HL-60/S4 treated with phorbol 12-myristate 13-acetate at 8.2 ng/mL for 4 days and 3 days (cell line): ENCODE results near the gene LRRC37B.
"Not testable (repeated sequence)": the region's sequence is repeated elsewhere in the genome, so short reads cannot be mapped to it uniquely, and the experiment has no call there.

Experiments used
- in situ Hi-C: fragments of 300-500 bp; cut with MboI; formaldehyde crosslinking; loops from 2 replicates; pipeline ENCODE4 v1.15.0; 2022; ENCODE audit warnings: low sequenced_read_pairs

The LRRC37B gene

GRCh38 chr17:32086833-32087232 lies 79.7 kb downstream of the LRRC37B start:
- in situ Hi-C loops: not testable (repeated sequence)

GRCh38 chr17:32092062-32092461 lies 84.9 kb downstream of the LRRC37B start:
- in situ Hi-C loops: not testable (repeated sequence)

- in situ Hi-C loops: no loop called here
These were observed 92.5 kb downstream of the LRRC37B start for GRCh38 chr17:32099686-32100085.

GRCh38 chr17:32100323-32100722 lies 93.1 kb downstream of the LRRC37B start:
- in situ Hi-C loops: not testable (repeated sequence)

GRCh38 chr17:32100971-32101631 lies 93.9 kb downstream of the LRRC37B start:
- in situ Hi-C loops: no loop called here

GRCh38 chr17:32102172-32102571 lies 95.0 kb downstream of the LRRC37B start:
- in situ Hi-C loops: no loop called here

- in situ Hi-C loops: no loop called here
These were observed 95.5 kb downstream of the LRRC37B start for GRCh38 chr17:32102646-32103186.
